Fibroblast of lung (primary cell): Measurements from ENCODE around the gene THAP11.

Experiments
- CTCF ChIP-seq, 2 donors: IDR thresholded peaks in 1 of 2; conservative IDR thresholded peaks in 1 of 2; 1 replicate in 1 of 2; 2 replicates in 1 of 2; pipeline ENCODE4 v1.5.1; 2011 to 2012; ENCODE audit warnings: low read length in 2 of 2, control low read depth in 1 of 2, inconsistent platforms in 1 of 2, low read depth in 1 of 2, mild to moderate bottlenecking in 1 of 2
- EZH2 ChIP-seq: IDR thresholded peaks from 2 replicates; pipeline ENCODE4 v1.5.1; 2012; ENCODE audit warnings: low read length, control low read depth, mild to moderate bottlenecking; ENCODE audit errors: missing control alignments

- TF ChIP-seq CTCF (conservative IDR thresholded peaks at IDR 0.05 in 1 of 2, IDR thresholded peaks at IDR 0.05 in 1 of 2; ENCODE audit: low read depth in 1 of 2, low read length in 2 of 2) (no peak), EZH2 (no peak)
Observed at GRCh38 chr16:67892375-67892774, 50.3 kb downstream of the THAP11 start.
